Prostate gland (tissue), 2 donors: ENCODE results near the gene PFKP. TPM values are rescaled to one million over a fixed set of nuclear protein-coding genes. Genes with fewer than 3 reads are reported as not detected.

ENCODE experiments used
- DNase-seq: peaks from one replicate; pipeline ENCODE4 v3.0.0-alpha.2; 2019; ENCODE audit warnings: low spot score
- H3K27ac ChIP-seq, 2 donors: fragments of 200-600 bp; sonication (generic); 2 replicates each; pipeline ENCODE4 v1.5.1; 2017 to 2019
- H3K27me3 ChIP-seq: fragments of 200-600 bp; sonication (generic); replicated peaks from 2 replicates; pipeline ENCODE4 v1.5.1; 2019; ENCODE audit not compliant: insufficient read depth
- H3K36me3 ChIP-seq, 2 donors: fragments of 200-600 bp; sonication (generic); 1 replicate in 1 of 2; 2 replicates in 1 of 2; pipeline versions ENCODE4 v1.5.1 to v1.8.1; 2017 to 2019
- H3K4me1 ChIP-seq: fragments of 200-600 bp; sonication (generic); replicated peaks from 2 replicates; pipeline ENCODE4 v1.5.1; 2019
- H3K4me3 ChIP-seq, 2 donors: fragments of 200-600 bp; sonication (generic); 2 replicates each; pipeline ENCODE4 v1.5.1; 2017 to 2019
- H3K9me3 ChIP-seq: fragments of 200-600 bp; sonication (generic); 2 replicates; pipeline ENCODE4 v1.5.1; 2017
- CTCF ChIP-seq, 4 experiments: fragments of 200-600 bp in 2 of 4; fragments of 450-650 bp in 2 of 4; sonication (generic) in 2 of 4; IDR thresholded peaks; 1 replicate in 3 of 4; 2 replicates in 1 of 4; pipeline ENCODE4 v1.5.1; 2016 to 2019; ENCODE audit warnings: antibody characterized with exemption in 4 of 4, mild to moderate bottlenecking in 2 of 4, moderate library complexity in 2 of 4
- POLR2A ChIP-seq: fragments of 450-650 bp; IDR thresholded peaks from one replicate; pipeline ENCODE4 v1.6.1; 2016; ENCODE audit warnings: antibody characterized with exemption, mild to moderate bottlenecking
- POLR2AphosphoS5 ChIP-seq: sonication (generic); formaldehyde crosslinking; IDR thresholded peaks from one replicate; pipeline ENCODE4 v1.6.1; 2017; ENCODE audit warnings: antibody characterized with exemption
- WGBS: methylation state at CpG from one replicate; pipeline ENCODE4 v1.1.5; 2018; 5-methylcytosine and 5-hydroxymethylcytosine counted together
- intact Hi-C: fragments of 100-400 bp; cut with DNase I; formaldehyde crosslinking; loops from one replicate; pipeline ENCODE4 v1.14.2; 2022
- total RNA-seq, 2 donors: library from RNA; depleted of rRNA; stranded (reverse); fragments of >200 nt; gene quantifications; one replicate each; pipeline ENCODE4 v1.1.0, GENCODE V29; 2016

The PFKP gene
- total RNA-seq, 2 donors from 2014 or later, result 35.1 to 86.9 TPM

- Histone ChIP-seq H3K4me1 (no peaks in the 10 kb centered on the region), H3K27me3 (no peaks in the 10 kb centered on the region), H3K9me3 (no peaks in the 10 kb centered on the region), H3K36me3 (no peaks in the 10 kb centered on the region), H3K4me3 (no peak overlapping the region), H3K27ac (no peak overlapping the region)
- 24% methylated on average over 4 of the region's 4 CpGs for WGBS
- intact Hi-C loops, result no loop called here
- TF ChIP-seq POLR2AphosphoS5, result no peak
- TF ChIP-seq CTCF (IDR thresholded peaks at IDR 0.05), result no peak
- TF ChIP-seq POLR2A, result no peak
- no peak for DNase-seq
Observed at GRCh38 chr10:3031490-3031889, 35.9 kb upstream of the PFKP start.

GRCh38 chr10:3033925-3034324 lies 33.4 kb upstream of the PFKP start:
- Histone ChIP-seq H3K9me3 (no peaks in the 10 kb centered on the region), H3K27me3 (no peaks in the 10 kb centered on the region), H3K27ac (no peak overlapping the region), H3K36me3 (no peaks in the 10 kb centered on the region), H3K4me3 (no peak overlapping the region), H3K4me1 (no peaks in the 10 kb centered on the region)
- WGBS, result 39% methylated on average over 5 of the region's 5 CpGs
- intact Hi-C loops, result no loop called here
- DNase-seq, result no peak
- no peak for TF ChIP-seq POLR2A
- peak; percentile 20 for TF ChIP-seq POLR2AphosphoS5

GRCh38 chr10:3034616-3035015 lies 32.7 kb upstream of the PFKP start:
- DNase-seq, result no peak
- TF ChIP-seq CTCF (IDR thresholded peaks at IDR 0.05), result no peak
- TF ChIP-seq POLR2A, result no peak
- TF ChIP-seq POLR2AphosphoS5, result no peak
- intact Hi-C loops, result no loop called here
- Histone ChIP-seq H3K27me3 (no peaks in the 10 kb centered on the region), H3K4me3 (no peak overlapping the region), H3K36me3 (no peaks in the 10 kb centered on the region), H3K9me3 (no peaks in the 10 kb centered on the region), H3K27ac (no peak overlapping the region), H3K4me1 (no peaks in the 10 kb centered on the region)
- 78% methylated on average over 4 of the region's 4 CpGs for WGBS

GRCh38 chr10:3036155-3037021 lies 31.0 kb upstream of the PFKP start:
- no peak for DNase-seq
- Histone ChIP-seq H3K4me3 (no peak overlapping the region), H3K27ac (no peak overlapping the region), H3K36me3 (no peaks in the 10 kb centered on the region), H3K4me1 (no peaks in the 10 kb centered on the region), H3K9me3 (no peaks in the 10 kb centered on the region), H3K27me3 (no peaks in the 10 kb centered on the region)
- no peak for TF ChIP-seq CTCF (IDR thresholded peaks at IDR 0.05)
- TF ChIP-seq POLR2AphosphoS5, result no peak
- no peak for TF ChIP-seq POLR2A
- intact Hi-C loops, result no loop called here
- WGBS, result 77% methylated on average over 8 of the region's 8 CpGs

GRCh38 chr10:3037182-3037581 lies 30.2 kb upstream of the PFKP start:
- Histone ChIP-seq H3K36me3 (no peaks in the 10 kb centered on the region), H3K9me3 (no peaks in the 10 kb centered on the region), H3K27me3 (no peaks in the 10 kb centered on the region), H3K27ac (no peak overlapping the region), H3K4me1 (no peaks in the 10 kb centered on the region), H3K4me3 (no peak overlapping the region)
- intact Hi-C loops, result no loop called here
- 83% methylated on average over 4 of the region's 4 CpGs for WGBS
- no peak for TF ChIP-seq CTCF (IDR thresholded peaks at IDR 0.05)
- TF ChIP-seq POLR2A, result no peak
- no peak for TF ChIP-seq POLR2AphosphoS5
- DNase-seq, result no peak
